GM23338 (cell line): ENCODE measurements around the gene PLEK. TPM values are rescaled to one million over a fixed set of nuclear protein-coding genes. Genes with fewer than 3 reads are reported as not detected.

Source experiments
- ATAC-seq: fragments of 200-7000 bp; cut with Tn5 transposase; 3 replicates; pipeline ENCODE4 v1.9.1; 2020
- DNase-seq: peaks from one replicate; pipeline ENCODE4 v3.0.0-alpha.2; 2015; ENCODE audit warnings: low spot score
- H2AFZ ChIP-seq: fragments of 200-600 bp; sonication (generic); 2 replicates; pipeline ENCODE4 v1.8.0; 2016; ENCODE audit warnings: antibody characterized with exemption, mild to moderate bottlenecking, moderate library complexity
- H3F3A ChIP-seq: fragments of 200-600 bp; sonication (generic); replicated peaks from 2 replicates; pipeline ENCODE4 v1.8.0; 2017; ENCODE audit warnings: antibody characterized with exemption, mixed run types, low read depth
- H3K27ac ChIP-seq: fragments of 200-600 bp; sonication (generic); 2 replicates; pipeline ENCODE4 v1.6.1; 2016; ENCODE audit warnings: low read depth
- H3K27me3 ChIP-seq: fragments of 200-600 bp; sonication (generic); 2 replicates; pipeline ENCODE4 v1.8.0; 2016; ENCODE audit warnings: mild to moderate bottlenecking, mixed run types, moderate library complexity; ENCODE audit not compliant: insufficient read depth
- H3K36me3 ChIP-seq: fragments of 200-600 bp; sonication (generic); 2 replicates; pipeline ENCODE4 v1.8.0; 2016; ENCODE audit warnings: mild to moderate bottlenecking; ENCODE audit not compliant: insufficient read depth
- H3K4me1 ChIP-seq: fragments of 200-600 bp; sonication (generic); 2 replicates; pipeline ENCODE4 v1.8.0; 2016; ENCODE audit warnings: mild to moderate bottlenecking, moderate library complexity; ENCODE audit not compliant: insufficient read depth
- H3K4me2 ChIP-seq: fragments of 200-600 bp; sonication (generic); 2 replicates; pipeline ENCODE4 v1.7.1; 2017; ENCODE audit warnings: mixed run types
- H3K4me3 ChIP-seq: fragments of 200-600 bp; sonication (generic); 2 replicates; pipeline ENCODE4 v1.6.1; 2016; ENCODE audit warnings: mixed run types
- H3K79me2 ChIP-seq: fragments of 200-600 bp; sonication (generic); replicated peaks from 2 replicates; pipeline ENCODE4 v1.8.0; 2017; ENCODE audit warnings: mild to moderate bottlenecking; ENCODE audit not compliant: insufficient read depth
- H3K9me2 ChIP-seq: fragments of 200-600 bp; sonication (generic); 2 replicates; pipeline ENCODE4 v1.8.0; 2017; ENCODE audit not compliant: insufficient read depth
- H4K20me1 ChIP-seq: fragments of 200-600 bp; sonication (generic); replicated peaks from 2 replicates; pipeline ENCODE4 v1.8.0; 2017; ENCODE audit warnings: mild to moderate bottlenecking; ENCODE audit not compliant: insufficient read depth
- H3K27ac Mint-ChIP-seq: 2 replicates; pipeline ENCODE4 v1.8.0; 2020; ENCODE audit warnings: inconsistent platforms, mild to moderate bottlenecking, moderate library complexity, mixed read lengths
- H3K27me3 Mint-ChIP-seq: 3 replicates; pipeline ENCODE4 v1.8.0; 2022; ENCODE audit warnings: low read depth, mild to moderate bottlenecking, moderate library complexity, mixed read lengths, inconsistent platforms; ENCODE audit not compliant: insufficient read depth, poor library complexity
- H3K36me3 Mint-ChIP-seq: 3 replicates; pipeline ENCODE4 v1.8.0; 2021; ENCODE audit warnings: low read depth, mild to moderate bottlenecking, inconsistent platforms, moderate library complexity, mixed read lengths
- H3K4me1 Mint-ChIP-seq: 3 replicates; pipeline ENCODE4 v1.8.0; 2020; ENCODE audit warnings: mild to moderate bottlenecking, inconsistent platforms, mixed read lengths
- H3K4me3 Mint-ChIP-seq: 3 replicates; pipeline ENCODE4 v1.8.0; 2021; ENCODE audit warnings: moderate library complexity, mild to moderate bottlenecking, inconsistent platforms, mixed read lengths
- H3K9me3 Mint-ChIP-seq: 3 replicates; pipeline ENCODE4 v1.8.0; 2020; ENCODE audit warnings: moderate library complexity, mild to moderate bottlenecking, inconsistent platforms, mixed read lengths
- EZH2 ChIP-seq: fragments of 200-600 bp; sonication (generic); IDR thresholded peaks from one replicate; pipeline ENCODE4 v1.8.0; 2017; ENCODE audit warnings: antibody characterized with exemption, mild to moderate bottlenecking, low read depth; ENCODE audit not compliant: unreplicated experiment
- JUNB ChIP-seq: IDR thresholded peaks from one replicate; pipeline ENCODE4 v1.6.1; 2016; ENCODE audit warnings: antibody characterized with exemption; ENCODE audit not compliant: unreplicated experiment
- NANOG ChIP-seq: IDR thresholded peaks from 2 replicates; pipeline ENCODE4 v1.6.1; 2016; ENCODE audit warnings: antibody characterized with exemption, borderline replicate concordance
- POLR2AphosphoS5 ChIP-seq: IDR thresholded peaks from 2 replicates; pipeline ENCODE4 v1.6.1; 2016; ENCODE audit warnings: antibody characterized with exemption, low read depth
- STAT1 ChIP-seq: IDR thresholded peaks from one replicate; pipeline ENCODE4 v1.6.1; 2016; ENCODE audit warnings: antibody characterized with exemption; ENCODE audit not compliant: unreplicated experiment
- ZNF331 ChIP-seq: fragments of 250-450 bp; sonication (Bioruptor Pico); IDR thresholded peaks from 2 replicates; pipeline ENCODE4 v1.5.0; 2020; ENCODE audit warnings: low read depth, mild to moderate bottlenecking, moderate library complexity
- polyA plus RNA-seq: library from polyadenylated mRNA; unstranded; fragments of >200 nt; fragmentation: Nextera tagmentation; extraction: Ambion mirVana; gene quantifications from 2 replicates; pipeline ENCODE4 v1.2.1, GENCODE V29; 2016
- total RNA-seq: library from RNA; depleted of rRNA; stranded (reverse); fragments of >200 nt; shearing (Covaris generic); gene quantifications from 2 replicates; pipeline ENCODE4 v1.2.3, GENCODE V29; 2014
- TF ChIP-seq, protein P1 (sequence below): fragments of 250-450 bp; sonication (Bioruptor Pico); IDR thresholded peaks from 2 replicates; pipeline ENCODE4 v1.5.0; 2020; ENCODE audit warnings: mild to moderate bottlenecking, moderate library complexity
- TF ChIP-seq, protein P2 (sequence below), 2 experiments: fragments of 200-600 bp in 1 of 2; sonication (generic) in 1 of 2; conservative IDR thresholded peaks; 2 replicates each; pipeline versions ENCODE4 v1.5.1 to v1.6.1; 2016 to 2017; ENCODE audit warnings: antibody characterized with exemption in 2 of 2, low read depth in 2 of 2, mild to moderate bottlenecking in 2 of 2, moderate library complexity in 1 of 2

PLEK gene
- total and polyA plus RNA-seq, 2 experiments from 2014 or later: 0.06 TPM; not detected in 1

DNA sequence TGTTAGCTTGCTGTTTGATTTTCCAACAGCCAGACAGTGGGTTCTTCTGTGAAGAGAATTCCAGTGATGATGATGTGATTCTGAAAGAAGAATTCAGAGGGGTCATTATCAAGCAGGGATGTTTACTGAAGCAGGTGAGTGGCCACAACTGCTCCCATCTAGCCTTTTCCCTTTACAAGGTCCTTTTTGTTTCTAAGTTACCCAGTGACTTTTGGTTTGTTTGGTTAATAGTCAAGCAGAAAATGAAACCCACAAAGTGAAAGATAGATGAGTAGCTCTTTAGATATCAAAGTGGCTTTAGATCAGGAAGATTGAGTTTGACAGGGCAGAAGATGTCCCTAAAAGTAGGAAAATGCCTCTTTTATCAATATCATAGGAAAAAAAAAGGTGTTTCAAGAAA lies 23.3 kb downstream of the PLEK start:
- Mint-ChIP-seq H3K27me3 (peaks cover 2% of the 10 kb centered on the region), H3K27ac (no peak overlapping the region), H3K36me3 (no peaks in the 10 kb centered on the region), H3K4me3 (no peak overlapping the region), H3K4me1 (peaks cover 4% of the 10 kb centered on the region; the same call in 1 of the 3 replicates), H3K9me3 (no peaks in the 10 kb centered on the region)
- Histone ChIP-seq H3K27me3 (no peaks in the 10 kb centered on the region), H3K9me2 (no peaks in the 10 kb centered on the region), H3K27ac (no peak overlapping the region), H3K4me1 (no peaks in the 10 kb centered on the region), H4K20me1 (no peaks in the 10 kb centered on the region), H3F3A (no peaks in the 10 kb centered on the region), H3K79me2 (no peaks in the 10 kb centered on the region), H2AFZ (no peak overlapping the region), H3K36me3 (no peaks in the 10 kb centered on the region), H3K4me3 (no peak overlapping the region), H3K4me2 (no peak overlapping the region)
- DNase-seq (no peak), ATAC-seq (no peak)
- no peak for TF ChIP-seq EZH2
- no peak for TF ChIP-seq JUNB
- TF ChIP-seq, protein P1, sequence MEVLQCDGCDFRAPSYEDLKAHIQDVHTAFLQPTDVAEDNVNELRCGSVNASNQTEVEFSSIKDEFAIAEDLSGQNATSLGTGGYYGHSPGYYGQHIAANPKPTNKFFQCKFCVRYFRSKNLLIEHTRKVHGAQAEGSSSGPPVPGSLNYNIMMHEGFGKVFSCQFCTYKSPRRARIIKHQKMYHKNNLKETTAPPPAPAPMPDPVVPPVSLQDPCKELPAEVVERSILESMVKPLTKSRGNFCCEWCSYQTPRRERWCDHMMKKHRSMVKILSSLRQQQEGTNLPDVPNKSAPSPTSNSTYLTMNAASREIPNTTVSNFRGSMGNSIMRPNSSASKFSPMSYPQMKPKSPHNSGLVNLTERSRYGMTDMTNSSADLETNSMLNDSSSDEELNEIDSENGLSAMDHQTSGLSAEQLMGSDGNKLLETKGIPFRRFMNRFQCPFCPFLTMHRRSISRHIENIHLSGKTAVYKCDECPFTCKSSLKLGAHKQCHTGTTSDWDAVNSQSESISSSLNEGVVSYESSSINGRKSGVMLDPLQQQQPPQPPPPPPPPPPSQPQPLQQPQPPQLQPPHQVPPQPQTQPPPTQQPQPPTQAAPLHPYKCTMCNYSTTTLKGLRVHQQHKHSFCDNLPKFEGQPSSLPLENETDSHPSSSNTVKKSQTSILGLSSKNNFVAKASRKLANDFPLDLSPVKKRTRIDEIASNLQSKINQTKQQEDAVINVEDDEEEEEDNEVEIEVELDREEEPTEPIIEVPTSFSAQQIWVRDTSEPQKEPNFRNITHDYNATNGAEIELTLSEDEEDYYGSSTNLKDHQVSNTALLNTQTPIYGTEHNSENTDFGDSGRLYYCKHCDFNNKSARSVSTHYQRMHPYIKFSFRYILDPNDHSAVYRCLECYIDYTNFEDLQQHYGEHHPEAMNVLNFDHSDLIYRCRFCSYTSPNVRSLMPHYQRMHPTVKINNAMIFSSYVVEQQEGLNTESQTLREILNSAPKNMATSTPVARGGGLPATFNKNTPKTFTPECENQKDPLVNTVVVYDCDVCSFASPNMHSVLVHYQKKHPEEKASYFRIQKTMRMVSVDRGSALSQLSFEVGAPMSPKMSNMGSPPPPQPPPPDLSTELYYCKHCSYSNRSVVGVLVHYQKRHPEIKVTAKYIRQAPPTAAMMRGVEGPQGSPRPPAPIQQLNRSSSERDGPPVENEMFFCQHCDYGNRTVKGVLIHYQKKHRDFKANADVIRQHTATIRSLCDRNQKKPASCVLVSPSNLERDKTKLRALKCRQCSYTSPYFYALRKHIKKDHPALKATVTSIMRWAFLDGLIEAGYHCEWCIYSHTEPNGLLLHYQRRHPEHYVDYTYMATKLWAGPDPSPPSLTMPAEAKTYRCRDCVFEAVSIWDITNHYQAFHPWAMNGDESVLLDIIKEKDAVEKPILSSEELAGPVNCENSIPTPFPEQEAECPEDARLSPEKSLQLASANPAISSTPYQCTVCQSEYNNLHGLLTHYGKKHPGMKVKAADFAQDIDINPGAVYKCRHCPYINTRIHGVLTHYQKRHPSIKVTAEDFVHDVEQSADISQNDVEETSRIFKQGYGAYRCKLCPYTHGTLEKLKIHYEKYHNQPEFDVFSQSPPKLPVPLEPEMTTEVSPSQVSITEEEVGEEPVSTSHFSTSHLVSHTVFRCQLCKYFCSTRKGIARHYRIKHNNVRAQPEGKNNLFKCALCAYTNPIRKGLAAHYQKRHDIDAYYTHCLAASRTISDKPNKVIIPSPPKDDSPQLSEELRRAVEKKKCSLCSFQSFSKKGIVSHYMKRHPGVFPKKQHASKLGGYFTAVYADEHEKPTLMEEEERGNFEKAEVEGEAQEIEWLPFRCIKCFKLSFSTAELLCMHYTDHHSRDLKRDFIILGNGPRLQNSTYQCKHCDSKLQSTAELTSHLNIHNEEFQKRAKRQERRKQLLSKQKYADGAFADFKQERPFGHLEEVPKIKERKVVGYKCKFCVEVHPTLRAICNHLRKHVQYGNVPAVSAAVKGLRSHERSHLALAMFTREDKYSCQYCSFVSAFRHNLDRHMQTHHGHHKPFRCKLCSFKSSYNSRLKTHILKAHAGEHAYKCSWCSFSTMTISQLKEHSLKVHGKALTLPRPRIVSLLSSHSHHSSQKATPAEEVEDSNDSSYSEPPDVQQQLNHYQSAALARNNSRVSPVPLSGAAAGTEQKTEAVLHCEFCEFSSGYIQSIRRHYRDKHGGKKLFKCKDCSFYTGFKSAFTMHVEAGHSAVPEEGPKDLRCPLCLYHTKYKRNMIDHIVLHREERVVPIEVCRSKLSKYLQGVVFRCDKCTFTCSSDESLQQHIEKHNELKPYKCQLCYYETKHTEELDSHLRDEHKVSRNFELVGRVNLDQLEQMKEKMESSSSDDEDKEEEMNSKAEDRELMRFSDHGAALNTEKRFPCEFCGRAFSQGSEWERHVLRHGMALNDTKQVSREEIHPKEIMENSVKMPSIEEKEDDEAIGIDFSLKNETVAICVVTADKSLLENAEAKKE (CRISPR knock-in tag): no peak
- TF ChIP-seq, protein P2, sequence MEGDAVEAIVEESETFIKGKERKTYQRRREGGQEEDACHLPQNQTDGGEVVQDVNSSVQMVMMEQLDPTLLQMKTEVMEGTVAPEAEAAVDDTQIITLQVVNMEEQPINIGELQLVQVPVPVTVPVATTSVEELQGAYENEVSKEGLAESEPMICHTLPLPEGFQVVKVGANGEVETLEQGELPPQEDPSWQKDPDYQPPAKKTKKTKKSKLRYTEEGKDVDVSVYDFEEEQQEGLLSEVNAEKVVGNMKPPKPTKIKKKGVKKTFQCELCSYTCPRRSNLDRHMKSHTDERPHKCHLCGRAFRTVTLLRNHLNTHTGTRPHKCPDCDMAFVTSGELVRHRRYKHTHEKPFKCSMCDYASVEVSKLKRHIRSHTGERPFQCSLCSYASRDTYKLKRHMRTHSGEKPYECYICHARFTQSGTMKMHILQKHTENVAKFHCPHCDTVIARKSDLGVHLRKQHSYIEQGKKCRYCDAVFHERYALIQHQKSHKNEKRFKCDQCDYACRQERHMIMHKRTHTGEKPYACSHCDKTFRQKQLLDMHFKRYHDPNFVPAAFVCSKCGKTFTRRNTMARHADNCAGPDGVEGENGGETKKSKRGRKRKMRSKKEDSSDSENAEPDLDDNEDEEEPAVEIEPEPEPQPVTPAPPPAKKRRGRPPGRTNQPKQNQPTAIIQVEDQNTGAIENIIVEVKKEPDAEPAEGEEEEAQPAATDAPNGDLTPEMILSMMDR (conservative IDR thresholded peaks at IDR 0.05; ENCODE audit: low read depth in 2 of 2): no peak
- TF ChIP-seq ZNF331 (CRISPR knock-in tag): no peak
- no peak for TF ChIP-seq NANOG
- no peak for TF ChIP-seq POLR2AphosphoS5
- TF ChIP-seq STAT1: no peak
